ENCODE results near the gene PDGFRB. TPM values are rescaled to one million over a fixed set of nuclear protein-coding genes. Genes with fewer than 3 reads are reported as not detected.

The PDGFRB gene
- total and polyA plus RNA-seq, 4 donors = 5.2 to 13.1 (median 8.3) TPM

GRCh38 chr5:150184006-150184405 lies 28.4 kb upstream of the PDGFRB start:
- H3K4me1 ChIP-seq (ENCODE audit: control insufficient read depth in 4 of 4, insufficient read depth in 4 of 4, low read length in 3 of 4) = peaks cover 8 to 26% (median 15%) of the 10 kb centered on the region in 4 donors
- TF ChIP-seq REST (IDR thresholded peaks at IDR 0.05) = no peak
- TF ChIP-seq ATF3 (IDR thresholded peaks at IDR 0.05) = no peak
- no peak for TF ChIP-seq RAD21 (IDR thresholded peaks at IDR 0.05)
- no peak for TF ChIP-seq RXRA (IDR thresholded peaks at IDR 0.05)
- no peak for TF ChIP-seq MAX (IDR thresholded peaks at IDR 0.05)
- TF ChIP-seq GABPA (IDR thresholded peaks at IDR 0.05 in 1 of 2, conservative IDR thresholded peaks at IDR 0.05 in 1 of 2) = no peak
- no peak for TF ChIP-seq YY1 (IDR thresholded peaks at IDR 0.05)
- TF ChIP-seq JUND (IDR thresholded peaks at IDR 0.05) = no peak
- TF ChIP-seq CTCF (IDR thresholded peaks at IDR 0.05; ENCODE audit: low read depth, low read length, missing input control) = no peak
- DNase-seq (ENCODE audit: low spot score) = no peak
- no peak overlapping the region for H3K4me3 ChIP-seq (ENCODE audit: low read depth in 1 of 3, low read length in 3 of 3)
- no peak overlapping the region for H3K27ac ChIP-seq (ENCODE audit: low read depth in 1 of 2, low read length in 2 of 2)
- WGBS = 81% methylated on average over 2 of the region's 2 CpGs
- no peak overlapping the region for H3K9ac ChIP-seq (ENCODE audit: low read depth in 1 of 2, low read length in 2 of 2)
- H3K36me3 ChIP-seq (ENCODE audit: control insufficient read depth in 4 of 4, insufficient read depth in 3 of 4, low read depth in 1 of 4, low read length in 3 of 4) = no peaks in the 10 kb centered on the region
- no peaks in the 10 kb centered on the region for H3K27me3 ChIP-seq (ENCODE audit: control insufficient read depth in 4 of 4, insufficient read depth in 4 of 4, low read length in 3 of 4)
- H3K9me3 ChIP-seq (ENCODE audit: control insufficient read depth in 4 of 4, low read length in 3 of 4) = no peaks in the 10 kb centered on the region

- 95% methylated on average over 12 of the region's 12 CpGs for WGBS
- peaks cover 8 to 26% (median 15%) of the 10 kb centered on the region in 4 donors for H3K4me1 ChIP-seq (ENCODE audit: control insufficient read depth in 4 of 4, insufficient read depth in 4 of 4, low read length in 3 of 4)
- no peaks in the 10 kb centered on the region for H3K27me3 ChIP-seq (ENCODE audit: control insufficient read depth in 4 of 4, insufficient read depth in 4 of 4, low read length in 3 of 4)
- TF ChIP-seq GABPA (IDR thresholded peaks at IDR 0.05 in 1 of 2, conservative IDR thresholded peaks at IDR 0.05 in 1 of 2) (no peak), MAX (IDR thresholded peaks at IDR 0.05) (no peak)
- DNase-seq (ENCODE audit: low spot score) = no peak
- H3K4me3 ChIP-seq (ENCODE audit: low read depth in 1 of 3, low read length in 3 of 3) = no peak overlapping the region
- no peaks in the 10 kb centered on the region for H3K36me3 ChIP-seq (ENCODE audit: control insufficient read depth in 4 of 4, insufficient read depth in 3 of 4, low read depth in 1 of 4, low read length in 3 of 4)
- H3K9me3 ChIP-seq (ENCODE audit: control insufficient read depth in 4 of 4, low read length in 3 of 4) = no peaks in the 10 kb centered on the region
- H3K9ac ChIP-seq (ENCODE audit: low read depth in 1 of 2, low read length in 2 of 2) = no peak overlapping the region
- no peak overlapping the region for H3K27ac ChIP-seq (ENCODE audit: low read depth in 1 of 2, low read length in 2 of 2)
These were observed 27.8 kb upstream of the PDGFRB start for GRCh38 chr5:150183436-150183835.

GRCh38 chr5:150182774-150183173 lies 27.1 kb upstream of the PDGFRB start:
- no peaks in the 10 kb centered on the region for H3K36me3 ChIP-seq (ENCODE audit: control insufficient read depth in 4 of 4, insufficient read depth in 3 of 4, low read depth in 1 of 4, low read length in 3 of 4)
- WGBS = 84% methylated on average over 10 of the region's 10 CpGs
- no peak overlapping the region for H3K9ac ChIP-seq (ENCODE audit: low read depth in 1 of 2, low read length in 2 of 2)
- no peak overlapping the region for H3K27ac ChIP-seq (ENCODE audit: low read depth in 1 of 2, low read length in 2 of 2)
- no peaks in the 10 kb centered on the region for H3K27me3 ChIP-seq (ENCODE audit: control insufficient read depth in 4 of 4, insufficient read depth in 4 of 4, low read length in 3 of 4)
- no peaks in the 10 kb centered on the region for H3K9me3 ChIP-seq (ENCODE audit: control insufficient read depth in 4 of 4, low read length in 3 of 4)
- TF ChIP-seq FOXA2 (IDR thresholded peaks at IDR 0.05) = no peak
- TF ChIP-seq JUND (IDR thresholded peaks at IDR 0.05) = no peak
- TF ChIP-seq REST (IDR thresholded peaks at IDR 0.05) = no peak
- H3K4me1 ChIP-seq (ENCODE audit: control insufficient read depth in 4 of 4, insufficient read depth in 4 of 4, low read length in 3 of 4) = peaks cover 8 to 26% (median 15%) of the 10 kb centered on the region in 4 donors
- H3K4me3 ChIP-seq (ENCODE audit: low read depth in 1 of 3, low read length in 3 of 3) = no peak overlapping the region
- no peak for DNase-seq (ENCODE audit: low spot score)
